Measurements from ENCODE around the gene TMEM117.
"Not testable (repeated sequence)": the region's sequence is repeated elsewhere in the genome, so short reads cannot be mapped to it uniquely, and the experiment has no call there.

The TMEM117 gene

GRCh38 chr12:44031472-44032185, 195.7 kb downstream of the TMEM117 start:
- DNase-seq: no peak

DNA sequence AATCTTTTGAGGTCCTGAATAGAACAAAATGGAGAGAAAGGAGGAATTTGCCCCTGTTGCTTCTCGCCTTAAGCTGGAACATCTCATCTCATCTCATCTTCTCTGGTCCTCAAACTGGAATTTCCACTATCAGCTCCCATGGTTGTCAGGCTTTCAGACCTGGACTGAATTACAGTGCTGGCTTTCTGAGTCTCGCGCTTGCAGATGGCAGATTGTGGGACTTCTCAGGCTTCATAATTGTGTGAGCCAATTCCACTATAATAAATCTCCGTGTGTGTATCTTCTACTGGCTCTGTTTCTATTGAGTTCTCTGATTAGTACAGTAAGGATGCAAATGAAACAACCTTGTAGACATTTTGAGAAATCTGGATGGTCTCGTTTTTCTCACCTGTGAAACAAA, 199.0 kb downstream of the TMEM117 start:
- no peak for DNase-seq

- DNase-seq: no peak
These were observed 201.1 kb downstream of the TMEM117 start for GRCh38 chr12:44036875-44037443.

DNA sequence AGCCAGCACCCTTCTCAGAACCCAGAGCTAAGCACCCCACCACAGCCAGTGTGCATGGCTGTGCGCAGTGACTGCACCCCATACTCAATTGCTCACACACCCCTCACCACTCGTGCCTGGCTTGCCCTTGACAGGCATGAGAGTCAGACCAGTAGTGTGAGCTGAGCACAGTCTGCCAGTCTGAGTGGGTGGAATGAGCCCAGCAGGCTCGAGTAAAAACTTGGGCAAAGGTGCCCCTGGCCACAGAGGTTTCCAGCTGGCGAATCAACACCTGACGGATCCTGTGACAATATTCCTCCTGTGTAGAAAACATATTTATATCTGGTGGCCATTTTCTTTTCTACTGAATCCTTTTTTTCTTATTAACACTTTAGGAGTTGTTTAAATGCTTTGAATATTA, 202.5 kb downstream of the TMEM117 start:
- DNase-seq: no peak

DNA sequence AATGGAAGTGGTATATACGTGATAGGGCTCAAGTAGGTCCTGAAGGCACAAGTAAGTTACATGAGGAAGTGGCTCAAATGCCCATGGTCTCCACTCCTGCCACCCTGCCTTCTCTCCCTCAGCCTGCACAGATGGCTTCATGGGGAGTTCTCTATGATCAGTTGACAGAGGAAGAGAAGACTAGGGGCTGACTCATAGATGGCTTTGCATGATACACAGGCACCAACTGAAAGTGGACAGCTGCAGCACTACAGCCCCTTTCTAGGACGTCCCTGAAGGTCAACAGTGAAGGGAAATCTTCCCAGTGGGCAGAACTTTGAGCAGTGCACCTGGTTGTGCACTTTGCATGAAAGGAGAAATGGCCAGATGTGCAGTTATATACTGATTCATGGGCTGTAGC, 208.6 kb downstream of the TMEM117 start:
- DNase-seq: not testable (repeated sequence)

DNA sequence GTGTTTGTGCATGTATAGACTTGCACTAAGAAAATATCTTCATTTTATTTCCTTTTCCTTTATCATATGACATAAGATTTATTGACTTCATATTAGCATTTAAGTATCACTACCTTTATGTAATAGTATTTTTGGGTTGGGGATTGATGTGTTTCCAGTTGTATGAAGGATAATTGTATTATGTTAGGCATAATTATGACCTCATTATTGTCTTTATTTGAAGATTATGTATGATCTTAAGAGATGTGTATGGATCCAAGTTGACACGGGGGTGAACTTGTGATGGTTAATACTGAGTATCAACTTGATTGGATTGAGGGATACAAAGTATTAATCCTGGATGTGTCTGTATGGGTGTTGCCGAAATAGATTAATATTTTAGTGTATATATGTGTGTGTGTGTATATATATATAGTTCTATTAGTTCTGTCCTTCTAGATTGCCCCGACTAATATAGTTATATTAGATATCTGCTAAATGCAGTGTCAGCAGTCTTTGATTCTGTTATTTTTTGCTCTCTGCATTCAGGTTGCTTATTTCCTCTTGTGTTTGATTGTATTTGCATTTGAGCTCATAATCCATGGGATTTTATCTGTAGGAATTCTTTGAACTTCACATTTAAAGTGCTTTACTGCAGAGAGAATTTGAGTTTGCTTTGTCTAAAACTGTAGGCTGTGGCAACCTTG, 211.0 kb downstream of the TMEM117 start:
- DNase-seq: no peak

DNA sequence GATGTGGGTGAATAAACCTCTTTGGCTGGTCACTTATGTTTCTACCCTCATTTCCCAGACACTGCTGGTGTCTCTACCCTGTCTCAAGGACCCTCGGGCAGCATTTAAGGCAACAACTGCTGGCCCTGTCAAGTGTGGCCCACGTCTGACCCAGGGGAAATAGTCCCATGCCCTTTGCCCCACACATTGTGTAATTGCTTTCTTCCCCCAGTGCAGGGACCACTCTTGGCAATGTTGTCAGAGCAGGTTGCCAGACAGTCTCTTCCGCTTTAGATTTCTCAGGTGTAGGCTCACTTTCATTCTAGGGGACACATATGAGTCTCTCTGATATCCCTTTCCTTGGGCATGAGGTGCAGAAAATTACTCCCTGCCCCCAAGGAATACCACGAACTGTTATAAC, 216.7 kb downstream of the TMEM117 start:
- no peak for DNase-seq

DNA sequence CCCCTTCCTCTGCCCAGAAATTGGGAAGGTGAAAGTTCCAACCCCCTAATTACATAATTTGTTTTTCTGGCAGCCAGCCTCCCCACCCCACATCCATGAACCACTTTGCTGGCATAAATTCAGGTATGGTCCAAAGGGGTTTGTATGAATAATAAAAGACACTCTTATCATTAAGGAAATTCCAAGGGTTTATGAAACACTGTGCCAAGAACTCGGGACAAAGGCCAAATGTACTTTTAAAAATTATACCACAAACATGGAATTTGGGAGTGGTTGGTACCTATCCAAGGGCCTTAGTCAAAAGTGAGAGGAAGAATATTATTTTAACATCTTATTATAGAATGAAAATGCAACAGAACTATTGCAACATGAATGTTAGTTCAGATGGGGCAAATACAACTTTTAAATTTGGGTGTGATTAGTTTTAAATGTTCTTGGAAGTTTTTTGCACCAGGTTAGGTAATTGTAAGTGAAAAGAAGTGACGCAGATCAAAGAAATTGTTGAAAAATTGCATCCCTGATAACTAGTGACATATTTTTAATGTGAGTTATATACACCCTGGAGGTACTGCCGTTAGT, 217.8 kb downstream of the TMEM117 start:
- no peak for DNase-seq

DNA sequence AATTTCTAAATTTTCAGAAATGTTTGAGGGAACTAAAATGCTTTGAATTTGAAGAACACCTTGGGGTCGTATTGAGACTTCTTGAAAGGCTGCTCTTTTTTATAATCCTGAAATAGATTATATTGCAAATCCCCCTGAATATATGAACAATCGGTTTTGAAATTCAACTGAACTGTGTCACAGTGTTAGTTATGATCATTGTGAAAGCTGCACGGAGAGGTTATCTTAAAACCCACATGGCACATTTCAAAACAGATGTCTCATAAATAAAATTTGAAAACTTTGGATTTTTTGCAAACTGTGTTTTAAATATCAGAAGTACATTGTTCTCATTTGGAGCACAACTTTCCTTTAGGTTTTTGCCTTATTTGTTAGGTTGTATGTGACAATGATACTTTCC, 218.4 kb downstream of the TMEM117 start:
- no peak for DNase-seq

DNA sequence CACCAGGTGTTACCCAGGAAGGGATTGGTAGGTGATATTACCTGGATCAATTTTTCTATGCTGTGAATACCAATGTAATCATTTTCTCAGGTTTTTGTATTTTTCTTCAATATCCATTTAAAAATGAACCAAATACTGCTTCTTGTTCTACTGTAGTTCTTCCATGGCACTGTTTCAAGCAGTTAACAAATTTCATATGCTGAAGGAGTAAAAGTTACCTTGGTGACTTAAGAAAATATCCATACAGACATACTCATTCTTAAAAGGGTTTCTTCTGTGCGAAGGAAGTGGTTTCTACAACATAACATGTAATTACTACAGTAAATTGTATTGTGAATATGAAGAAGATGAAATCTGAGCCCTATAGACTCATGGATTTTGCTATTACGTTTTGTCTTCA, 222.5 kb downstream of the TMEM117 start:
- DNase-seq: no peak

- DNase-seq: no peak
These were observed 223.6 kb downstream of the TMEM117 start for GRCh38 chr12:44059476-44059875.

- DNase-seq: no peak
These were observed 227.8 kb downstream of the TMEM117 start for GRCh38 chr12:44063671-44064070.

- DNase-seq: no peak
These were observed 241.0 kb downstream of the TMEM117 start for GRCh38 chr12:44076871-44077270.

GRCh38 chr12:44077294-44077693, 241.4 kb downstream of the TMEM117 start:
- DNase-seq: no peak

DNA sequence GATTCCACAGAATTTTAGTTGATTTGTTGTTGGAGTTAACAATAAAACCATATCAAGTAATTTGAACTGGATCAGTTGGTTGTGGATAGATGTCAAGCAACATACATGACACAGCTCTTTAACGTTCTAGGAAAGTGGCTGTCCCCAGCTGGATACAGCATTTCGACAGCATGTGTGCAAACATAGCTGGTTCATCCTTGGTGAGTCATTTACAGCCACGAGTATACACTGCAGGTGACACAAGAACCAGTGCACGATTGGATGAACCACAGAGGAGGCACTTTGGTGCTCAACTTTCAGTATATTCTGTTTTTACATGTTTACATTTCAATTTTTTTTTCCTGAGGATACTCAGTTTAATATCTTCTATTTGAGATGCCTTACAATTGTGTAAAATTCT, 242.4 kb downstream of the TMEM117 start:
- no peak for DNase-seq

- DNase-seq: no peak
These were observed 252.8 kb downstream of the TMEM117 start for GRCh38 chr12:44088647-44089046.

- no peak for DNase-seq
These were observed 256.2 kb downstream of the TMEM117 start for GRCh38 chr12:44091948-44092606.

DNA sequence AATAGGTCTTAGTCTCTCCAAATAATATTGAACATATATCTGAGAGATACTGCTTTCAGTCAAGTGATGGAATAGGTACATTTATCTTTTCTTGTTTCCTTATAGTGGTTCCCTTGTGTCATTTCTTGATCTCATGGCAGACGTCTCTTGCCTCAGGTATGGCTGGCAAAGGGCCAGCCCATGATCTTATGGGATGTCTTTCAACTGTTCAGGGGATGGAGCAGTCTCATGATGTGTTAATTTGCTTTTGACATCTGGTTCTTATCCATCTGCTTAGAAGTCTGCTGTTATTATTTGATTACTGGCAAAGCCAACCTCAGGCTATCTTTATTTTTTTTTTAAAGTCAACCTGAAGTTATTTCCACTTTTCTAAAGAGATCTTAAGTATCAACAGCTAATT, 262.9 kb downstream of the TMEM117 start:
- no peak for DNase-seq

GRCh38 chr12:44099486-44099885, 263.6 kb downstream of the TMEM117 start:
- no peak for DNase-seq

- no peak for DNase-seq
These were observed 264.4 kb downstream of the TMEM117 start for GRCh38 chr12:44100264-44100663.

DNA sequence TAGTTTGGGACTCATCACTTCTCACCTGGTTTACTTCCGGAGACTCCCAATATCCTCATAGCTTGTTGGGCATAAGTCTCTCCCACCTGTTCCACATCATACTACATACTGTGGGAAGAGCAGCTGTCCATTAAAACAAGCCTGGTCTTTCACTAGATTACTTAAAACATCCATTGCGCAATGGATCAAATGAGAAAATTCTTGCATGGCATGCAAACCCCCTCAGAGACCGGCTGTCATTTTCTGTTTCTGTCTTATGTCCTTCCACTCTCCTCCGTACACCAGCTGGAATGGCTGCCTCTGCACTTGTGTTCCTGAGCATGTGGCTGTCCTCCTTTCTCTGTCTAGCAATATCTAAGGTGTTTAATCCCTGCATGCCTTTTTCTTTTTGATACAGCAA, 265.6 kb downstream of the TMEM117 start:
- no peak for DNase-seq

- DNase-seq: no peak
These were observed 279.0 kb downstream of the TMEM117 start for GRCh38 chr12:44114906-44115305.

- no peak for DNase-seq
These were observed 281.5 kb downstream of the TMEM117 start for GRCh38 chr12:44117337-44117736.

GRCh38 chr12:44118946-44119345, 283.1 kb downstream of the TMEM117 start:
- no peak for DNase-seq
